WTC11 (cell line): ENCODE measurements around the gene IL17RC. TPM values are rescaled to one million over a fixed set of nuclear protein-coding genes. Genes with fewer than 3 reads are reported as not detected.

ENCODE experiments used
- ATAC-seq: fragments of 200-7000 bp; cut with Tn5 transposase; 2 replicates; pipeline ENCODE4 v1.10.0; 2021; ENCODE audit warnings: mild to moderate bottlenecking, moderate library complexity
- CTCF ChIA-PET: fragments of 300-600 bp; sonication (Branson Sonifier 250); formaldehyde crosslinking; loops from one replicate; lab custom pipeline; 2021; ENCODE audit warnings: antibody characterized with exemption; lab: Charles Lee
- POLR2A ChIA-PET: fragments of 350-600 bp; sonication (Branson Sonifier 250); formaldehyde crosslinking; loops from one replicate; lab custom pipeline; 2021; ENCODE audit warnings: antibody characterized with exemption; lab: Charles Lee
- DNase-seq: peaks from one replicate; pipeline ENCODE4 v3.0.0; 2021; ENCODE audit warnings: low spot score
- H3K27ac Mint-ChIP-seq: 2 replicates; pipeline ENCODE4 v1.8.0; 2021; ENCODE audit warnings: mixed read lengths
- H3K27me3 Mint-ChIP-seq: 2 replicates; pipeline ENCODE4 v1.8.0; 2021; ENCODE audit warnings: low read depth, mild to moderate bottlenecking, moderate library complexity, mixed read lengths
- H3K36me3 Mint-ChIP-seq: 2 replicates; pipeline ENCODE4 v1.8.0; 2021; ENCODE audit warnings: mixed read lengths
- H3K4me1 Mint-ChIP-seq: 2 replicates; pipeline ENCODE4 v1.8.0; 2022; ENCODE audit warnings: mixed read lengths
- H3K4me3 Mint-ChIP-seq: 2 replicates; pipeline ENCODE4 v1.8.0; 2021; ENCODE audit warnings: mild to moderate bottlenecking, moderate library complexity, mixed read lengths
- H3K9me3 Mint-ChIP-seq: 2 replicates; pipeline ENCODE4 v1.8.0; 2021; ENCODE audit warnings: mixed read lengths
- CBFB ChIP-seq: sonication (generic); formaldehyde crosslinking; IDR thresholded peaks from 2 replicates; pipeline ENCODE4 v1.8.1; 2022; ENCODE audit warnings: mild to moderate bottlenecking, low read depth, missing genetic modification reagents
- ELF4 ChIP-seq: sonication (generic); formaldehyde crosslinking; IDR thresholded peaks from 2 replicates; pipeline ENCODE4 v1.8.1; 2022; ENCODE audit warnings: low read depth, mild to moderate bottlenecking, moderate library complexity, missing genetic modification reagents
- FOXK1 ChIP-seq: sonication (generic); formaldehyde crosslinking; IDR thresholded peaks from 2 replicates; pipeline ENCODE4 v1.8.0; 2022; ENCODE audit warnings: mild to moderate bottlenecking, moderate library complexity, missing genetic modification reagents
- FOXP1 ChIP-seq: sonication (generic); formaldehyde crosslinking; IDR thresholded peaks from 2 replicates; pipeline ENCODE4 v1.8.0; 2022; ENCODE audit warnings: missing genetic modification reagents, mild to moderate bottlenecking, moderate library complexity, borderline replicate concordance
- GRHL2 ChIP-seq: fragments of 250-450 bp; sonication (Bioruptor Pico); IDR thresholded peaks from 2 replicates; pipeline ENCODE4 v1.8.0; 2022; ENCODE audit warnings: mild to moderate bottlenecking, moderate library complexity; ENCODE audit not compliant: insufficient replicate concordance, severe bottlenecking
- GTF2I ChIP-seq: fragments of 250-450 bp; sonication (Bioruptor Pico); conservative IDR thresholded peaks from 2 replicates; pipeline ENCODE4 v1.4.0; 2021; ENCODE audit warnings: mild to moderate bottlenecking
- MYBL2 ChIP-seq: sonication (generic); formaldehyde crosslinking; IDR thresholded peaks from 2 replicates; pipeline ENCODE4 v1.8.1; 2023; ENCODE audit warnings: mild to moderate bottlenecking, moderate library complexity, missing genetic modification reagents
- NFATC4 ChIP-seq: fragments of 250-450 bp; sonication (Bioruptor Pico); IDR thresholded peaks from 2 replicates; pipeline ENCODE4 v1.9.0; 2021; ENCODE audit warnings: mild to moderate bottlenecking
- NR1H2 ChIP-seq: sonication (generic); formaldehyde crosslinking; IDR thresholded peaks from 2 replicates; pipeline ENCODE4 v1.9.0; 2021; ENCODE audit warnings: mild to moderate bottlenecking, moderate library complexity, missing genetic modification reagents
- OVOL2 ChIP-seq: fragments of 250-450 bp; sonication (Bioruptor Pico); IDR thresholded peaks from 2 replicates; pipeline ENCODE4 v1.9.0; 2021; ENCODE audit warnings: mild to moderate bottlenecking, borderline replicate concordance
- TCF7 ChIP-seq: sonication (generic); formaldehyde crosslinking; IDR thresholded peaks from 2 replicates; pipeline ENCODE4 v1.8.0; 2022; ENCODE audit warnings: mild to moderate bottlenecking, low read depth, missing genetic modification reagents, moderate library complexity
- TEAD1 ChIP-seq: sonication (generic); formaldehyde crosslinking; IDR thresholded peaks from 2 replicates; pipeline ENCODE4 v1.8.0; 2022; ENCODE audit warnings: mild to moderate bottlenecking, missing genetic modification reagents
- ZNF121 ChIP-seq: sonication (generic); formaldehyde crosslinking; IDR thresholded peaks from 2 replicates; pipeline ENCODE4 v1.8.0; 2023; ENCODE audit warnings: missing genetic modification reagents
- ZNF219 ChIP-seq: sonication (generic); formaldehyde crosslinking; IDR thresholded peaks from 2 replicates; pipeline ENCODE4 v1.8.0; 2023; ENCODE audit warnings: missing genetic modification reagents, mild to moderate bottlenecking, borderline replicate concordance
- ZNF263 ChIP-seq: sonication (generic); formaldehyde crosslinking; IDR thresholded peaks from 2 replicates; pipeline ENCODE4 v1.8.1; 2022; ENCODE audit warnings: low read depth, mild to moderate bottlenecking, moderate library complexity, missing genetic modification reagents
- ZNF416 ChIP-seq: fragments of 250-450 bp; sonication (Bioruptor Pico); IDR thresholded peaks from 2 replicates; pipeline ENCODE4 v1.9.0; 2021; ENCODE audit warnings: mild to moderate bottlenecking, inconsistent platforms
- total RNA-seq: library from RNA; stranded (reverse); gene quantifications from 3 replicates; pipeline ENCODE4 v1.2.3, GENCODE V29; 2021
- TF ChIP-seq, protein P1 (sequence below): sonication (generic); formaldehyde crosslinking; IDR thresholded peaks from 2 replicates; pipeline ENCODE4 v1.8.1; 2022; ENCODE audit warnings: missing genetic modification reagents, borderline replicate concordance
- TF ChIP-seq, protein P2 (sequence below): sonication (generic); formaldehyde crosslinking; IDR thresholded peaks from 2 replicates; pipeline ENCODE4 v1.8.1; 2022; ENCODE audit warnings: mild to moderate bottlenecking, moderate library complexity, missing genetic modification reagents
- TF ChIP-seq, protein P3 (sequence below): sonication (generic); formaldehyde crosslinking; IDR thresholded peaks from 2 replicates; pipeline ENCODE4 v1.8.1; 2023; ENCODE audit warnings: mild to moderate bottlenecking, missing genetic modification reagents
- TF ChIP-seq, protein P4 (sequence below): fragments of 250-450 bp; sonication (Bioruptor Pico); IDR thresholded peaks from 2 replicates; pipeline ENCODE4 v2.1.2; 2022; ENCODE audit warnings: mild to moderate bottlenecking, moderate library complexity
- TF ChIP-seq, protein P5 (sequence below): sonication (generic); formaldehyde crosslinking; conservative IDR thresholded peaks from 2 replicates; pipeline ENCODE4 v1.8.1; 2022; ENCODE audit warnings: mild to moderate bottlenecking, missing genetic modification reagents
- TF ChIP-seq, protein P6 (sequence below): sonication (generic); formaldehyde crosslinking; IDR thresholded peaks from 2 replicates; pipeline ENCODE4 v1.8.0; 2022; ENCODE audit warnings: mild to moderate bottlenecking, missing genetic modification reagents

IL17RC gene
- total RNA-seq, 1 experiment from 2014 or later, result 10.1 TPM

DNA sequence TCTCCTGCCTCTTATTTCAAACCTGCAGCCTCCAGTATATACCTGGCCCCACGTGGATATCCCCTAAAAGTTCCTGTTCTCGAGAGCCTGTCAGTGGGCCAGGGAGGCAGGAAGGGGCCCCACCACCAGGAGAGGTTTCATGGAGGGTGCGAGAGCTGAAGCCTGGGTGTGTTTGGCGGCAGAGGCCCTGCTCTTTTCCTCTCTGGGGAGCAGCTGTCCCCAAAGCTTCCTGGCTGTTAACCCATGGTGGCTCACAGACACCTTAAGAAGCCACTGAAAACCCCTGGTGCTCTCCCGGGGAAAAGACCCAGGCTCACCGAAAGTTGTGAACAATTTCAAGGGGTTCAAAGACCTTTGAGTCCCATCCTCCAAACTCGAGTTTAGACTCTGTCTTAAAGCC lies 34.2 kb downstream of the IL17RC start (continued):
- TF ChIP-seq, protein P1, sequence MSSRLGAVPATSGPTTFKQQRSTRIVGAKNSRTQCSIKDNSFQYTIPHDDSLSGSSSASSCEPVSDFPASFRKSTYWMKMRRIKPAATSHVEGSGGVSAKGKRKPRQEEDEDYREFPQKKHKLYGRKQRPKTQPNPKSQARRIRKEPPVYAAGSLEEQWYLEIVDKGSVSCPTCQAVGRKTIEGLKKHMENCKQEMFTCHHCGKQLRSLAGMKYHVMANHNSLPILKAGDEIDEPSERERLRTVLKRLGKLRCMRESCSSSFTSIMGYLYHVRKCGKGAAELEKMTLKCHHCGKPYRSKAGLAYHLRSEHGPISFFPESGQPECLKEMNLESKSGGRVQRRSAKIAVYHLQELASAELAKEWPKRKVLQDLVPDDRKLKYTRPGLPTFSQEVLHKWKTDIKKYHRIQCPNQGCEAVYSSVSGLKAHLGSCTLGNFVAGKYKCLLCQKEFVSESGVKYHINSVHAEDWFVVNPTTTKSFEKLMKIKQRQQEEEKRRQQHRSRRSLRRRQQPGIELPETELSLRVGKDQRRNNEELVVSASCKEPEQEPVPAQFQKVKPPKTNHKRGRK (CRISPR knock-in tag), result no peak
- TF ChIP-seq ELF4 (CRISPR knock-in tag) (no peak), FOXP1 (CRISPR knock-in tag) (no peak), ZNF219 (CRISPR knock-in tag) (no peak), TEAD1 (CRISPR knock-in tag) (no peak), MYBL2 (no peak)
- TF ChIP-seq, protein P2, sequence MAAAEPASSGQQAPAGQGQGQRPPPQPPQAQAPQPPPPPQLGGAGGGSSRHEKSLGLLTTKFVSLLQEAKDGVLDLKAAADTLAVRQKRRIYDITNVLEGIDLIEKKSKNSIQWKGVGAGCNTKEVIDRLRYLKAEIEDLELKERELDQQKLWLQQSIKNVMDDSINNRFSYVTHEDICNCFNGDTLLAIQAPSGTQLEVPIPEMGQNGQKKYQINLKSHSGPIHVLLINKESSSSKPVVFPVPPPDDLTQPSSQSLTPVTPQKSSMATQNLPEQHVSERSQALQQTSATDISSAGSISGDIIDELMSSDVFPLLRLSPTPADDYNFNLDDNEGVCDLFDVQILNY (CRISPR knock-in tag), result no peak
- TF ChIP-seq, protein P3, sequence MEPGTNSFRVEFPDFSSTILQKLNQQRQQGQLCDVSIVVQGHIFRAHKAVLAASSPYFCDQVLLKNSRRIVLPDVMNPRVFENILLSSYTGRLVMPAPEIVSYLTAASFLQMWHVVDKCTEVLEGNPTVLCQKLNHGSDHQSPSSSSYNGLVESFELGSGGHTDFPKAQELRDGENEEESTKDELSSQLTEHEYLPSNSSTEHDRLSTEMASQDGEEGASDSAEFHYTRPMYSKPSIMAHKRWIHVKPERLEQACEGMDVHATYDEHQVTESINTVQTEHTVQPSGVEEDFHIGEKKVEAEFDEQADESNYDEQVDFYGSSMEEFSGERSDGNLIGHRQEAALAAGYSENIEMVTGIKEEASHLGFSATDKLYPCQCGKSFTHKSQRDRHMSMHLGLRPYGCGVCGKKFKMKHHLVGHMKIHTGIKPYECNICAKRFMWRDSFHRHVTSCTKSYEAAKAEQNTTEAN, result no peak
- TF ChIP-seq, protein P4, sequence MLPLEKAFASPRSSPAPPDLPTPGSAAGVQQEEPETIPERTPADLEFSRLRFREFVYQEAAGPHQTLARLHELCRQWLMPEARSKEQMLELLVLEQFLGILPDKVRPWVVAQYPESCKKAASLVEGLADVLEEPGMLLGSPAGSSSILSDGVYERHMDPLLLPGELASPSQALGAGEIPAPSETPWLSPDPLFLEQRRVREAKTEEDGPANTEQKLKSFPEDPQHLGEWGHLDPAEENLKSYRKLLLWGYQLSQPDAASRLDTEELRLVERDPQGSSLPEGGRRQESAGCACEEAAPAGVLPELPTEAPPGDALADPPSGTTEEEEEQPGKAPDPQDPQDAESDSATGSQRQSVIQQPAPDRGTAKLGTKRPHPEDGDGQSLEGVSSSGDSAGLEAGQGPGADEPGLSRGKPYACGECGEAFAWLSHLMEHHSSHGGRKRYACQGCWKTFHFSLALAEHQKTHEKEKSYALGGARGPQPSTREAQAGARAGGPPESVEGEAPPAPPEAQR (CRISPR knock-in tag), result no peak

DNA sequence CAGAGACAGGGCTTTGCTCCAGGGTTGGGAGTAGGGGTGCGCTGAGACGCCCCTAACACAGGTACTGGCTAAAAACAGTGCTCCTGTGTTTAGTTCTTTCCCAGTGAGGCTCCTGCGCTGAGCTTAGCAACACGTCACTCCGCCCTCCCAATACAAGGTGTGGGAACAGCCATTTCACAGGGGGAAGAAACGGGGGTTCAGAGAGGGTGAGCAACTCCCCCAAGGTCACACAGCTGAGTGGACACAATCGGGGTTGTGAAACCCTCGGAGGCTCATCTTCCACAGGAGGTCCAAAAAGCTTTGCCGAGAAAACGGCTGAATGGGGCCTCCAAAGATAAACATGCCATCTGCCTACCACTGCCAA lies 34.7 kb downstream of the IL17RC start:
- DNase-seq (no peak), ATAC-seq (no peak)
- peaks cover 3% of the 10 kb centered on the region; the same call in 1 of the 2 replicates for H3K36me3 Mint-ChIP-seq
- ChIA-PET CTCF (interaction anchor here (0.6 to 1.8 kb wide), 8 partner anchors 18 to 225 kb away, joined by 3 to 14 read pairs (median 3); partner anchors contain the start of genes CRELD1 and IL17RC), POLR2A (interaction anchor here (1.0 to 1.8 kb wide), 3 partner anchors 19 to 74 kb away, joined by 3 to 7 read pairs (median 3); partner anchors contain the start of genes CRELD1 and FANCD2)
- H3K27ac Mint-ChIP-seq, result no peak overlapping the region
- H3K4me1 Mint-ChIP-seq, result peaks cover 28% of the 10 kb centered on the region
- TF ChIP-seq GTF2I (CRISPR knock-in tag), result peak; percentile 79; the same call in 1 of the 2 replicates
- TF ChIP-seq, protein P5, sequence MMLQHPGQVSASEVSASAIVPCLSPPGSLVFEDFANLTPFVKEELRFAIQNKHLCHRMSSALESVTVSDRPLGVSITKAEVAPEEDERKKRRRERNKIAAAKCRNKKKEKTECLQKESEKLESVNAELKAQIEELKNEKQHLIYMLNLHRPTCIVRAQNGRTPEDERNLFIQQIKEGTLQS (CRISPR knock-in tag), result no peak
- H3K9me3 Mint-ChIP-seq, result no peaks in the 10 kb centered on the region
- peak overlapping the region; percentile 85 for H3K4me3 Mint-ChIP-seq
- H3K27me3 Mint-ChIP-seq, result peaks cover 26% of the 10 kb centered on the region

DNA sequence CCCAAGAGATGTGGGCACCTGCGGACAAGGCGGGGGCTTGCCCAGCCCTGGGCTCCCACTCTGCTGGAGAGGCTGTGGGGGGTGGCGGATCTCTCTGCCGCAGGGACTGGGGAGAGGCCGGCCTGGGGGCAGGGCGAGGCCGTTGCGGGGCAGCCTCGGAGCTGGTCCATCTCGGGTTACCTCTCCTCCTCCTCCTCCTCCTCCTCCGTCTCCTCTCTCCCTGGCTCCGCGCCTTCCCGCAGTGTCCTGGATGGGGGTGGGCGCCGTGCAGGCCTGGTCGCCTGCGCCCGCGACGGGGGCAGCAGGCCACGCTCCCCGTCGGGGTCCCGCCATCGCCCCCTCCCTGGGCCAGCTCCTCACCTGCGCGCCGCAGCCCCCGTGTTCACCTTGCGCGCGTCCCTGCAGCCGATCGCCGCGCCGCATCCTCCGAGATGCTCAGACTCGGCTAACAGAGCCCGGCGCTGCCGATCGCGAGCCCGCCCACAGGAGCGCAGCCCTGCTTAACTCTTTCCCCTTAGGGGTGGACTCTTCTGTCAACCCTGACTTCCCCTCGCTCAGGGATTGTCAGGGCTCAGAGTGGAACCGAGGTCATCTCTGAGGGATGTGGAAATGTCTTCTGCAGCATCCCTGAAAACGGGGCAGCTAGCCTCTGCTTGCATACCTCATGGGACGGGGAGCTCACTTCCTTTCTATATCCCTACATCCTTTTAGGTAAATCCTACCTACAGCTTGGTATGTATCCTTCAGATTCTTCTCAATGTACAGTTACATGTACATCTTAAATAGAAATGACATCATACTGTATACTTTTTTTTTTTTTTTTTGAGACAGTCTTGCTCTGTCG lies 35.3 kb downstream of the IL17RC start, which contains the start of gene PRRT3:
TSS of gene PRRT3 (minus strand) at position 447 of the 844 bp plus-strand sequence. CDS start 2,293 bp downstream, outside the sequence.
- H3K27me3 Mint-ChIP-seq, result peaks cover 26% of the 10 kb centered on the region
- ChIA-PET CTCF (interaction anchor here (0.6 to 1.8 kb wide), 6 partner anchors 19 to 36 kb away, joined by 3 to 14 read pairs (median 4); partner anchors contain the start of genes CRELD1 and IL17RC), POLR2A (interaction anchor here (0.7 to 1.8 kb wide), 4 partner anchors 19 to 74 kb away, joined by 3 to 7 read pairs (median 4); partner anchors contain the start of genes CRELD1 and FANCD2)
- H3K4me3 Mint-ChIP-seq, result peak within 1 kb of the TSS; percentile 85
- H3K36me3 Mint-ChIP-seq, result peaks cover 3% of the 10 kb centered on the region; the same call in 1 of the 2 replicates
- peak; percentile 76 for DNase-seq
- no peak within 1 kb of the TSS for H3K27ac Mint-ChIP-seq
- H3K9me3 Mint-ChIP-seq, result no peaks in the 10 kb centered on the region
- ATAC-seq, result peak; percentile 69
- H3K4me1 Mint-ChIP-seq, result peaks cover 30% of the 10 kb centered on the region
- no peak for TF ChIP-seq NR1H2 (CRISPR knock-in tag)
- TF ChIP-seq ELF4 (CRISPR knock-in tag), result no peak
- TF ChIP-seq NFATC4 (CRISPR knock-in tag), result no peak
- TF ChIP-seq, protein P4 (CRISPR knock-in tag), result no peak
- no peak for TF ChIP-seq GRHL2
- no peak for TF ChIP-seq CBFB (CRISPR knock-in tag)
- TF ChIP-seq FOXK1 (CRISPR knock-in tag), result peak; percentile 72; the same call in 1 of the 2 replicates
- peak; percentile 72; the same call in 1 of the 2 replicates for TF ChIP-seq TCF7 (CRISPR knock-in tag)
- TF ChIP-seq ZNF263 (CRISPR knock-in tag), result peak; percentile 57; the same call in 1 of the 2 replicates
- TF ChIP-seq GTF2I (CRISPR knock-in tag), result peak; percentile 100
- TF ChIP-seq OVOL2 (CRISPR knock-in tag), result no peak
- TF ChIP-seq ZNF121 (CRISPR knock-in tag), result peak; percentile 55; the same call in 1 of the 2 replicates
- TF ChIP-seq, protein P6, sequence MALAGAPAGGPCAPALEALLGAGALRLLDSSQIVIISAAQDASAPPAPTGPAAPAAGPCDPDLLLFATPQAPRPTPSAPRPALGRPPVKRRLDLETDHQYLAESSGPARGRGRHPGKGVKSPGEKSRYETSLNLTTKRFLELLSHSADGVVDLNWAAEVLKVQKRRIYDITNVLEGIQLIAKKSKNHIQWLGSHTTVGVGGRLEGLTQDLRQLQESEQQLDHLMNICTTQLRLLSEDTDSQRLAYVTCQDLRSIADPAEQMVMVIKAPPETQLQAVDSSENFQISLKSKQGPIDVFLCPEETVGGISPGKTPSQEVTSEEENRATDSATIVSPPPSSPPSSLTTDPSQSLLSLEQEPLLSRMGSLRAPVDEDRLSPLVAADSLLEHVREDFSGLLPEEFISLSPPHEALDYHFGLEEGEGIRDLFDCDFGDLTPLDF, result no peak
- TF ChIP-seq ZNF416 (CRISPR knock-in tag), result 0 out of 2 replicates have a peak, but pooled peaks have one; percentile 0
